Measurements from ENCODE around the gene IL4R.

GRCh38 chr16:27378871-27379481 lies 65.2 kb downstream of the IL4R start:
- TF ChIP-seq CTCF (conservative IDR thresholded peaks at IDR 0.05; ENCODE audit: low read length) (no peak), EZH2phosphoT487 (IDR thresholded peaks at IDR 0.05; ENCODE audit: borderline replicate concordance, low read depth, low read length) (no peak)

Data from OCI-LY7 (cell line).